T1000 (cell line): ENCODE results near the gene NPM3.

Source experiments
- DNase-seq: peaks from one replicate; lab custom pipeline; 2025; ENCODE audit warnings: mixed read lengths; lab: John Stamatoyannopoulos, UW

The NPM3 gene

DNA sequence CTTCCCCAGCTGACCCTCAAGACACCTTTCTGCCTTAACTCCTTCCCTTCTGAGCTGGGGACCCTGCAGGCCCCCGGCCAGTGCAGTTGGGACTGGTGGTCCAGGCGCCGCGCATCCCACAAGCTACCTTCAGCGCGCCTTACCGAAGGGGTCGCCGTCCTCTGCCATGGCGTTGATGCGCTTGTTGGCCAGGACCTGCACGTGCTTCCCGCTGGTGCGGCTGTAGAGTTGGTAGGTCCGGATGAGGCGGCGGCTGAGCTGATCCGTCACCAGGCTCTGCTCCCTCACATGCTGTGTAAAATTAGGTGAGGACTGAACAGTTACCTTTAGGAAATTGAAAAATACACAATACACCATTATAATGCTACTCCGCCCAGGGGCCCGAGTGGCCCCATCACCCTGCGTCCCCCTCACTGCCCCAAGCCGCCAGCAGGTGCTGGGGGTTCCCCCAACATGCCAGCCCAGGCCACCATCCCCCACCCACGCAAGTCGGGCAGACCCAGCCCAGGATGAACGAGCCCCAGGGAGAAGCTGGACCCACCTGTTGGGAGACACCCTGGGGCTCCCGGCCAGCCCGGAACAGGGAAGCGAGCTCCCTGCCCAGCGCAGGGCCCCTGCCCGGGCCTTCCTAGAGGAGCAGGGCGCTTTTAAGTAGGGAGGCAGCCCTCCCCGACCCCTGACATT is 8.5 kb downstream of the NPM3 start:
- no peak for DNase-seq

DNA sequence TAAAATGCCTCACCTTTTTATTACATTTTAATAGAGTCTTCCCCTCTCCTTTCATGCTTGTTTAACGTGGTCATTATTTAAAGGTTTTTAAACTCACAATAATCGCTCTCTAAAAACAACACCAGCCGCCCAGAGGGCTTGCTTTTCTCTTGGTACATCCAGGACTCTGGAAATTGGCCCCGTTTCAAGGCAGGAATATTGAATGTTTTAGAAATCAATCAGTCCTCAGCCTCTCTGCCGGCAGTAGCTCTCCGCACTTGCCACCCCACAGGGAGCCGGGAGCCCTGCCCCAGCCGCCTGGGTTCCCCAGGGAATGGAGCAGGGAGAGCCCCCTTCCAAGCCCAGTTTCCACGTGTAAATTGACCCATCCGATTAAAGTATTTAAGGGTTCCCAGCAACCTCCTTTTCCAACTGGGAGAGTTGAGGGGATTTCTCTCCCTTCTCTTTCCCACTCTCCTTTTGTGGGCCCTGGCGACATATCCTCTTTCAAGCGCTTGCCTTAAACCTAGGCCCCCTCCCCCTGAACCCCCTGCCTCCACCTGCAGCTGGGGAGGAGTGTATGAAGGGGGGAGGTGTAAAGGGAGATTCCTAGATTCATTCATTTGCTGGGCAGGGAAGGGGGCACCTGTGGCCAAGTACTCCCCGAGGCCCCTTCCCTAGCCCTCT is 9.2 kb downstream of the NPM3 start:
- no peak for DNase-seq

DNA sequence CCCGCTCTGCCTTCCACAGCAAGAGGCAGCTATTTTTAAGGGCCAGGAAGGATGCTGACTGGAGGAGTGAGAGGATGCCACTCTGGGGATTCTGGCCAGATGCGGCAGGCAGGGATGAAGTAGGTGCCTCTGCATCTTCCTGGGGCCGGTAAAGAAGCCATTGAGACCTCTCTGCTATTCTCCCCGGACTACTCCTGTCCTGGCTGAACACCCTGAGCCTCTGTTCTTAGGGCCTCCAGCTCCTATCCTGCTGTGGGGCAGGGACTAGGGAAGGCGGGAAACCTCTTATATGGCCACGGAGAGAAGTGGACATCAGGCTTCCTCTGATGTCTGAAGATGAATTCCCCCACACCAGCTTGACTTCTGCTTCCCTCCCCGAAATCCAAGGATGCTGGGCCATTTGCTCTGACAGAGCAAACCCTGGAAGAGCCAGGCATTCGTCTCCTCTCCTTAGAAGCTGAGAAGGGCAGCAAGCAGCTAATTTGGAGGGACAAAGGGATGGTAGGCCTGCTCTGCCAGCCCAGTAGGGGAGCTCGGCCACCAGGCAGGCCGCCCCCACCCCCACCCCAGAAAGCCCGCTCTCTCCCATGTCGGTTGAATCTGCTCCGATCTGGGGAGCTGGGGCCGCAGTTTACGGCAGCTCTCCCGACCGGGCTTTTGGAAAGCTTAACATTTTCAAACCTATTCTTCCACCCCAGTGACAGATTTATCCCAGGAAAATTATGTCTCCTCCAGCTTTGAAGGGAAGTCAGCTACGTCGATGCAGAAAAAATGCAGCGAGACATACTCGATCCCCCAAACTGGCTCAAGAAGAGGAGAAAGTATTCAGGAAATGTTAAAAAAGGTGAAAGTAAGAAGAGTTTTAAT is 10.1 kb downstream of the NPM3 start:
- no peak for DNase-seq

DNA sequence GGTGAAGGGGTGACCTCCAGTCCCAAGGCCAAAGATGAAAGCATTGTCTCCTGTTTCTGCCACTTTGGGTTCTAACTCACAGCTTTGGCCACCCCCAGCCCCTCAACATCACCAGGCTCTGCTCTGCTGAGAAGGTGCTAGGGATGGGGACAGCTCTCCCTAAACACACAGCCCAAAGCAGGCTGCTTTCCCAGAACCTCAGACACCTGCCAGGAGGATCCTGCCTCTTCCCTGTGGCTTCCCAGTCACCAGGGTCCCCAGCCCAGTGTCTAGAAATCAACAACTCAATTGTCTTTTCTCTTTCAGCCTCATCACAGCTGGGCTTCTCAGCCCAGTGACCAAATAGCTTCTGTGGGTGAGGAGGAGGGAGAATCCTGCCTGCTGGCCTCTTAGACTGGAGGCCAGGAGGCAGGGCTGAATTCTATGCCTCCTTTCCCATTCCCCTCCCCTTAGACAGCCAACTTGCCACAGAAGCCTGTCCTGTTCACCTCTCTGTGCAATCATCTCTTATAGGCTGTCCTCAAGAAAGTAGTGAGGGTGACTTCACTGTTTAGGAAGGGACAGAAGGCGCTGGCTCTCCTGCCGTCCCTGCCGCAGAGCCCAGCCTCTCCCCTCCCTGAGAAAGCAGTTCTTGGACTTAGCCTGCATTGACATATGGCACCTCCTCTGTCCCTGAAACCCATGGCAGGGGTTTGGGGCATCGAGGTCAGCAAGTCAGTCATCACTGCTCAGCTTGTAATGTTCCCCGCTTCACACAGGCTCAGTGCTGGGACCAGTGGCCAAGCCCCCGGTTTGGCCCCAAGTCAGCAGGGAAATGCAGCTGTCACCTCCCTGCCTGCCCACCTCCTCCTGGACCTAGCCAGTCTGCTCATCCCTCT is 11.0 kb downstream of the NPM3 start:
- DNase-seq, result no peak

DNA sequence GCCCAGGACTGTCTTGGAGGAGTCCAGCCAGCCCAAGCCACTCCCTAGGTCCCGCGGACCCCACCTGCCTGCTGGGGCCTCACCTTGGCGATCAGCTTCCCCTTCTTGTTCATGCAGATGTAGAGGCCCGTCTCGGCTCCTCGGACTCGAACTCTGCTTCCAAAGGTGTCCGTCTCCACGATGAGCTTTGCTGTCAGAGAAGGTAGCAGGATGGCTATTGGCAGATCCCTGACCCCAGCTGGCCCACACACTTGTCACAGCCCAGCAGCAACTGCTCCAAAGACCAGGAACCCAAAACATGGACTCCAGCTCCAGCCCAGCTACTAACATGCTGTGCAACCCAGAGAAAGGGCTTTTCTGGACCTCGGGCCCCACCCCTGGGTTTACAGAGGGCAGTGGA is 11.9 kb downstream of the NPM3 start:
- no peak for DNase-seq

DNA sequence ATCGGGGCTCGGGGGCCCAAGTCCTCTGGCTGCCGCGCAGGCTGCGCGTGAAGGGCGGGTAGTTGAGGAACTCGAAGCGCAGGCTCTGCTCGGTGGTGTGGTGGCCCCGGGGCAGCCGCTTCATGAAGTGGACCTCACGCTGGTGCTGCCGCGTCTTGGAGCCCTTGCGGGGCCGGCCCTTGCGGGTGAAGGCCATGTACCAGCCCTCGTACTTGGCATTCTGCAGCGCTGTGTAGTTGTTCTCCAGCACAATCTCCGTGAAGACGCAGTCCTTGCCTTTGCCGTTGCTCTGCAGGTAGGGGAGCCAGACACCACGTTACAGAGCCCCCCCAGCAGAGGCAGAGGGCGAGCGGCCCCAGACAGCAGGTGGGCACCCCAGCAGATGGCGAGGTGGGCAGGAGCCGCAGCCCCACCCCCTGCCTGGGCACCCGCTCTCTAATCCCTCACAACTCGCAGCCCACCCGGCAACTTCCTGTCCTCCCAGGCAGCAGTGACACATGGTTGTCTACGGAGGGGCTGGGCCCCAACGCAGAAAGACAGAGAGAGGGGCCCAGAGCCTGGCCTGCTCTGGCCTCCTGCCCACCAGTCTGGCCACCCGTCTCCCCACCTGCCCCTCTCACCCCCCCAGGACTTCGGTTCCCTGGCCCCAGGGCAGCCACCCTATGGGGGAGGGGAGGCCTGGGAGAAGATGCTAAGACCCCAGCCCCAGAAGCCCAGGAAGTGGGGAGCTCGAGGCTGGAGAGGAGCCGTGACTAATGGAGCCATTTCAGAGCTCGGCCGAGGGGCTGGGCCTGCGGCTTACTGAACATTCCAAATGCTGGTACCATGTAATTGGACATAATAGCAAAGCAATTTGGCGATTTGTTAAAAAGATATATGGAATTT is 12.7 kb downstream of the NPM3 start:
- no peak for DNase-seq

DNA sequence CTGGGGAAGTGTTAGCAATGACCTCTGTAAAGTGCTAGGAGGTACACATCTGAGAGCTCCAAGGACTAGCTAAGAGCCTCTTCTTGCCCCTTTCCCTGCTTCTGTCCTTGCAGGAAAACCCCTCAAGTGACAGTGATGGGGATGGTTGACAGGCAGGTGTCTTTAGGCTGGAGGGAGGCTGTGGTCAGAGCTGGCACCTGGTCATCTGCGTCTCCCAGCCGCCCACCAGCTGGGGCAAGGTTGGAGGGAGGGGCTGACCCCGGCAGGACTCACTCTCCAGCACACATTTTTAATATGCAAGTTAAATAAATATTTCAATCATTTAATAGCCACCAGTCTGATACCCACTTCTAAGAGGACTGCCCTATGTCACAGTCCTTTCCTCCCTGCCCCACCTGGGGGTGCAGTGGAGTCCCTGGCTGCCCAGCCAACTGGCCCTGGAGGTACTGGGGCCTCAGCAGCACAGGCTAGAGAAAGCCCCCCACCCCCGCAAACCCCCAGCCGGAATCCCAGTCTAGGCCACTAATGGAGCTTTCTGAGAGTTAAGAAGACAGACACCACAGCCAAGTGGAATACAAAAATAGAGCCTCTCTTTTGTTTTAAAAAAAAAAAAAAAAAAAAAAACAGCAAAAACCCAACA is 13.6 kb downstream of the NPM3 start:
- no peak for DNase-seq

DNA sequence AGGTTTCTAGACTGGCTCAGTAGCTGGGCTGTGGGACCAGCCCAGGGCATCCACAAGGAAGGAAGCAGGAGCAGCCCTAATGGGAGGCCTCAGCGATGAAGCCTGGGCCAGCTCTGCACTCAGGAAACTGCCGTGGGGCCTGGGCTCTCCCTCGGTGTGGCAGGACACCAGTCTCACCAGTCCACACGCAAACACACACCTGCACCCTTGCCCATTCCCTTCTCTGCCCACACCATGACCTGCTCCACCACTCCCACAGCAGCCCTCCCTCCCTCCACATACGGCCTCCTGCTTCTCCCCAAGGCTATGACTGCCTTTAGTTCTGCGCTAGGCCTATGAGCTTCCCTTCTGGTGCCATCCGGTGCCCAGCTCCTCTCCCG is 14.5 kb downstream of the NPM3 start:
- no peak for DNase-seq

DNA sequence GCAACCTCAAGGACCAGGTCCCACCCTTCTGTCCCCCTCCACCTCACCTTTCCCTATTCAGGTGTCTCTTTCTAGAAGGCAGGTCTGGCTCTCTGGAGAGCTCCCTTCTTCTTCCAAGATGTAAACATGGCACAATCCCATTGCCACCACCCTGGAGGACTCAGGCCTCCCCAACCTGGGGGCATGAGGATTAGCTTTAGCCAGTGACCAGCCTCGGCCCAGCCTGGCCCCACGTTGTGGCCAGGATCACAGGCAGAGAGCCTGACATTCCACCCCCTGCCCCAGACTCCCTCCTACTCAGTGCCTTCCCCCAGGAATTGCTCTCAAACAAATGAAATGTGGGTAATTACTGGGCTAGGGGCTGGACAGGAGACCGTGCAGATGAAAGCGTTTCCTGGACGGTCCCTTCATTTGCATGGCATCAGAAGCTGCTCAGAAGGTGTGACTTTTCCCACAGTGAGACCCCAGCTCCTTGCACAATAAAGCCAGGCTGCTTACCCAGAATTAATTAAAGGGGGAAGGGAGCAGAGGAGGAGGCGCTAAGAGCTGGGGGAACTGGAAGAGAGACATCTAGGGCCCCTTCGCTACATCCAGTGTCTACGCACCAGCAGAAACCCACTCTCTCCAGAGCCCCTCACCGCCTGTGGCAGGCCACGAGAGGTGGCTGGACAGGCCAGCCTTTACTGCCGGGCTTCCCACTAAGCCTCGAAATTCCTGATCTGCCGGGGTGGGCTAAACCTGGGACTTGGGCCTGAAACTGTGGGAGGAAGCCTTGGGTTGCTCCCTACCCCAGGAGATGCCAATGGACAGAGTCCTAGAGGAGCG is 15.1 kb downstream of the NPM3 start:
- no peak for DNase-seq

DNA sequence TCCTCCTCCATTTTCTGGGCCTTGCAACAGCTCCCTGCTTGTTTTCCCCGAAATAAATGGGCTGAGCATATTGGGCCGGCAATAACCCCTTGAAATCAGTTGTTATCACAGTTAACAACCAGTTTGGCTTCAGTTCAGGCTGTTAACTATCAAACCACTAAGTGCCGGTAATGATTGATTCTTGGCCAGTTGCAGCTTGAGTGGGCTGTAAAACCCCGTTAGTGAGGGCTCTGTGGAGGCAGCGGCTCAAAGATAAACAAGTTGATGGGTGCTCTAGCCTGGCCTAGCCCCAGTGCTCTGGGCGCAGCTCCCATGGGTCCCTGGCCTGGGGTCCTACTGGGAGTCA is 15.7 kb downstream of the NPM3 start:
- no peak for DNase-seq

DNA sequence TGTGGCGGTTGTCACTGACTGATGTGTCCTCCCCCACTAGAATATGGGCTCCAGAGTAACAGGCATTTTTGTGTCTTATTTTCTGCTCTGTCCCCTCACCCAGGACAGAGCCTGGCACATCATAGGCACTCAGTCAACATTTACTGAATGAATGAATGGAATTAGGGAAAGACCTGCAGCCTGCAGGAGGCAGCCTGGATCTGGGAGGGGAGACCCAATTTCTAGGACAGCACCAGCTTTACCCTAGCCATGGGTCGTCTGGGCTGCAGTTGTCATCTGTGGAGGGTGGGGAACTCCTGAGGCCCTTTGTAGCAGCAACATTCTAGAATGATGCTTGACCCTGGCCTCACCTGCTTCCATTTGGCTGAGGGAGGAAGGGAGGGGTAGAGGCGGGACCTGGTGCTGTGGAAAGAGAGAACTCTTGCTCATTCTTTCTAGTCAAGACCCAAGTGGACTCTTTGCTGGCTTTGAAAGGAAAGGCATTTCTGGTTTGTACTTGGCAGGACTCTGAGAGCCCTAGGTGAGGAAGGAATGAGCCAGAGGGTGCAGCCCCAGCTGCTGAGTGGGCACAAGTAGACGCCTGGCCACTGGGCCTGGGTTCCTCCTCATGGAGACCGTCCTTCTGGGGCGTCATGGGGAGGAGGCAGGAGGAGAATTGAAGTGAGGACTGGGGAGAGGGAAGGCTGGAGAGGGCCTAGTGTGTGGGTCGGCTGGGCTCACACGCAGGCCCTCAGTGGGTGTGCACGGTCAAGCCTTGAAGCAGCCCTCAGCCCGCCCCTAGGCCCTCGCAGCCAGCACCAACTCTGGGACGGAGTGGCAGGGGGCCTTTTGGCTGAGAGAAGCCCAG is 16.3 kb downstream of the NPM3 start:
- DNase-seq, result no peak

DNA sequence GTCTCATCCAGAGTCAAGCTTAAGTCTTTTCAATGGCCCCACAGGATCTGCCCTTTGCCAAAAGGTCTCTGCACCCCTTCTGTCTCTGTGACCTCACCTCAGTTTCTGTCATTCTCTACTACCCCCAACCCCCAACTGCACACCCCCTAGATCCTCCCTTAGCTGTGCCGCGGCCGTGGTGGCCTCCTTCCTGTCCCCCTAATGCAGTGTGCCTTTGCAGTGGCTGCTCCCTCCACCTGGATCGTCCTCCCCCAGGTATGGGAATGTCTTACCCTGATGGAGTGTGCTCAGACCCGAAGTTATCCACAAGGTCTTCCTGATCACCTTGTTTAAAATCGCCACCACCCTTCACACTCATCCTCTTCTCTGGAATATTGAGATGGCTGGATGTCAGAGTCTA is 16.9 kb downstream of the NPM3 start:
- DNase-seq, result no peak

DNA sequence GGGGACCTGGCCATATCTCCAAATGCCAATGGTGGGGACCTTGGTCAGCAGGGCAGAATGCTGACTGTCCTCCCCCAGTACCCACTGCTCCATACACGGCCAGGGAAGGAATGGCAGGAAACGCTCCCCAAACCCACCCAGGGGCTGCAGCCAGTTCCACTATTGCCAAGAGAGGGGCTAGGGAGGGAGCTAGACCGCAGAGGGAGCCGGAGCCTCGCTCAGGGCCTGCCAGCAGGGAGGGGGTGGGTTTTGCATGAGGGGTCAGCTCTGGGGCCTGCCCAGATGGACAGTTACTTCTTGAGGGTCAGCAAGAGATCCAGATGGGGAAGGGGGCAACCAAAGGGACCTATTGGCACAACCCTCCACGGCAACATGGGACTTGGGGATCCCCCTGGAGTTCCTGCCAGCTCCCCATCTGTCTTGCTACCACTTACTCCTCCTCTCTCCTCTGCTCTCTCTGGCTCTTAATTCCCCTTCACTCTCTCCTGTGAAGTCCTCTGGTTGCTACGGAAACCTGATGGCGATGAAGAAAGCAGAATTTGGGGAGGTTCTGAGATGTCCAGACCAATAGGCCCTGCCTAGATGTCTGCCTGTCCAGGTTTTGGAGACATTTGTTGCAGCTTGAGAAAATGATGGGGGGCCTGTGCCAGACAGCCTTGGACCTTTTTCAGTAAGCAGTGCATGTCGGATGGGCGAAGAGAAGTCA is 20.0 kb downstream of the NPM3 start:
- DNase-seq, result no peak

DNA sequence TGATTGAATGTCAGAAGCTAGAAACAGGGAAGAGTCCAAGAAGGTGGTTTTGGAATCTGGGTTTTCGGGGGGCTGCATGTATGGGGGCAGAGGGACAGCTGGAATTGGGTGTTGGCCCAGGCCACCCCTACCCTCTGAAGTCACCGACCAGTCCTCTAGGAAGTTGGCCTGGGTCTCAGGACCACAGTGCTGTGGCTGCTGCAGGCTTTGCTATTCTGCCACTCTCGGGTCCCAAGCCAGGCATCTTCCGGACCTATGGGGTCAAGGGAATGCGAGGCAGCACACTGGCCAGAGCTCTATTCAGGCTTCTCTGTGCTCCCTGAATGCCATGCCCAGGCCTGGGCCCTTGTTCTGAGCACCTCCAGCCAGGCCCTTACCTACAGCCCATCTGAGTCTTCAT is 20.5 kb downstream of the NPM3 start:
- no peak for DNase-seq

DNA sequence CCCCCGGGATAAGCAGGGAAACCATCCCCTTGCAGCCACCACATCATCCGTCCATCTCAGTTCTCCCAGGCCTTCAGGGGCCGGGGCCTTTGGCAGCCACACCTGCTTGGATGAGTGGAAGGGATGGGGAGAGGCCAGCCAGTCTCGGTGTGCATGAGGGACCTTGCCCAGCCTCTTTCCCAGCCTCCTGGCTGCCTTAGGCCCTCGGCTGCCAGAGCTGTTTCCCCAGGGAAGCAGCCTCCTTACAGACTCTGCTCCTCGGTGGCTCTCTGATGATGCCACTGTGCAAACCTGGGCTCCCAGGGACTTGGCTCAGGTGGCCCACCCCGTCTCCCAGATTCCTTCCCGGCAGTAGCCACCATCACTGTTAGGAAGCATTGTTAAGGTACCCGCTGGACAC is 22.0 kb downstream of the NPM3 start:
- no peak for DNase-seq

DNA sequence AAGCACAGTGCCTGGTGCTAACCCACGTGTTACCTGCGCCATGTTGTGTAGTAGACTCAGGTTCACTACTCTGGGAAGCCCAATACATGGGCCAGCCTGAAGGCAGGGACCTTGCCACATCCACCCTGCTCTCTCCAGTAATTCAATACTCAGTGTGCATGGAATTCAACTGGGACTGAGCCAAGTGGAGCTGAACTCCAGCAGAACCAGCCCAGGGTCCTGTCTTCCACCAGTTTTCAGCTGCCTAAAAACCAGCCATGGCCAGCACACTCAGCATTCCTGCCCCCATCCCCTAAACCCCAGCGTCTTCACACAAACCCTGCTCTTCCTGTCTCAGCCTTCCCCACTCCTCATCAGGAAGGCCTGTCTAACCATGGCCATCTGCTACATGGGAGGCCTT is 22.7 kb downstream of the NPM3 start:
- no peak for DNase-seq

DNA sequence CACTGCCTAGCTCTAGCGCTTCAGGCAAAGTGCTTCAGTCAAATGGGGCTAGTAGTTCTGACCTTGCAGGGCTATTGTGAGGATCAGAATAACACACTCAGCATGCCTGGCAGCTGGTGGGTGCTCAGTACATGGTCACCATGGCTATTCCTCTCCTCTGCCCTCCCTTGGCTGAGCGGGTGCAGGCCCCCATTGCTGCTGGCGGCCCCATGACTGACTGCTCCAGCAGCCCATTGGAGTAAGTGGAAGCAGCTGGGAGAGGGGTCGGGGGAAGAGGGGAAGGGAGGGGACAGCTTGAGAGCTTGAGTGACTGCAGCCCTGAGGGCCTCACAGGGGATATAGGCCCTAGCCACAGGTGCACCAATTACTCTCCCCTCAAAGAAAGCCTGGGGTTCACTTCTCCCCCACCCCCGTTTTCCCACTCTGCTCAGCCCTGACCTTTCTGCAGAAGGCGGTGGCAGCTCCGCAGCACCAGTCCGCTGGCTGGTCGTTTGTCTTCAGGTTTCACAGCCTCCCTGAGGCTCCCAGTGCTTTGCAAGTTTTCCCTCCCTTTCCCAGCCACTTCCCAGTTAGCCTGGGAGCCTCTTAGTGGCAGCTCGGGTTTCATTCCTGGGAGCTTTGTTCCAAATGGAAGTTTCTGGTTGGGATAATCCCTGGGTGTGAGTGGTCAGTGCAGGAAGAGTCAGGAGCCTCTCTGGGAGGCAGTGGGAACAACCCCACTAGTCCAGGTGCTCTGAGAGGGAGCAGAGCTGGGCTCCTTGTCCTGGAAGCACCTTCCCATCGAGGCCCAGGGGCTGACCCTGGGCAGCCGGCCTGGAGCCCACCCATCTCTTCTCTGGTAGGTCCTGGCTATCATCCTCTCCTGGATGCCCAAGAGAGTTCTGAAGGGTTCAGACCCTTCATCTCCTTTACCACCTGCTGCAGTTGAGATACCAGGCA is 23.7 kb downstream of the NPM3 start:
- no peak for DNase-seq
